GM23248 (cell line): ENCODE data around the gene ADGRG1.

Experiments used
- EZH2 ChIP-seq: fragments of 200-600 bp; sonication (generic); IDR thresholded peaks from 2 replicates; pipeline ENCODE4 v1.6.1; 2018; ENCODE audit warnings: antibody characterized with exemption, mild to moderate bottlenecking; ENCODE audit not compliant: insufficient read depth, poor library complexity, severe bottlenecking
- EZH2phosphoT487 ChIP-seq: fragments of 200-600 bp; sonication (generic); IDR thresholded peaks from 2 replicates; pipeline ENCODE4 v1.6.1; 2018; ENCODE audit warnings: antibody characterized with exemption, moderate library complexity, mild to moderate bottlenecking, low read depth; ENCODE audit not compliant: insufficient read depth

DNA sequence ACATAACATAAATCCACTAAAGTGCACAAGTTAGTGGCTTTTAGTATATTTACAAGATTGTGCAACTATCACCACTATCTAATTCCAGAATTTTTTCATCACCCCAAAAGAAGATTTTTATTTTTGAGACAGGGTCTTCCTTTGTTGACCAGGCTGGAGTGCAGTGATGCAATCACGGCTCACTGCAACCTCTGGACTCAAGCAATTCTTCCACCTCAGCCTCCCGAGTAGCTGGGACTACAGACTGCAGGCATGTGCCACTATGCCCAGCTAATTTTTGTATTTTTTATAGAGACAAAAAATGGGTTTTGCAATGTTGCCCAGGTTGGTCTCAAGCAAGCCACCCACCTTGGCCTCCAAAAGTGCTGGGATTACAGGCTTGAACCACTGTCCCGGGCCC lies 81.2 kb downstream of the ADGRG1 start:
- TF ChIP-seq EZH2phosphoT487 (no peak), EZH2 (no peak)
